GM19467 (cell line): ENCODE results near the gene CEP112.

ENCODE experiments used
- ATAC-seq: cut with Tn5 transposase; IDR thresholded peaks from one replicate; pipeline ENCODE4 v1.9.1; 2021; ENCODE audit warnings: mild to moderate bottlenecking, moderate library complexity; ENCODE audit not compliant: unreplicated experiment

The CEP112 gene

DNA sequence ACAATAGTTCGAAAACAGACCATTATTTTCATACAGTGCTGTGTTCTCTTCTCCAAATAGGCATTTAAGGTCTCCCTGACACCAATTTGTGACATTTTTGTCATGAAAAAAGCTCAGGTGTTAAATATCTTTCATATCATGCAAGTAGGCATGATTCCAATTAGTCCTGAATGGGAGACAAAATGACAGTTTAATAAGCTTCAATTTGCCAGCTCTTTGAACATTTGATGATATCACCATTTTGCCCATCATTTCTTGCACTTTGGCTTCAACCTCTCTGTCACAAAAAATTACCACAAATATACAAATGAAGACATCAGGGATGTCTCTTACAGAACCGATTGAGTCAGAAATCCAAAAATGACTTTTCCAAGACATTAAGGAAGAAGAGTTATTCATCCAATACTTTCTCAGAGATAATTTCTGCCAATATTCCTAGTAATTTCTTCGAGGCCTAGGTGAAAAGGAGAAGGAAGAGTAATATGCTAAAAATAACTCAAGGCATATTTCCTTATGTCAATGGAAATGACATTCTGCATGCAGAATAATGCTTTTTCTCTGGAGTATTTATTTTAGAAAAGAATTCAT, 298.1 kb downstream of the CEP112 start:
- no peak for ATAC-seq

DNA sequence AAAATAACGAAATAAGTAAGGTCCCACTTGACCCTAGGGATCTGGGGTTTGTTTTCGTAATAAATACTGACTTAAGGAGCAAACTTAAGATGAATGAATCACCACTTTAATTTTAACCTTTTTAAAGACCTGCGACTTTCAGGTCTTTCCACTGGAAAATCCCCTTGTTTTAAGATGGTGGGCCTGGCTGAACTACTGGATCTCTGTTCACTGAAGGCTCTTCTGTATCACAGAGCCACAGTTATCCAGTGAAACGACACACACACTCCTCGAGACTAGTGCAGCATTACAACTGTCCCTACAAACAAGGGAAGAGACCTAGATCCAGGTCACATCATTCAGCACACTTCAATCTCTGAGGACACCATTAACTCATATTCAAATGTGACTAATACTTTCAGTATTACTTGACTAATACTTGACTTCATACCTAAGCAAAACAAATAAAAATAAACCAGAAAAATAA, 299.0 kb downstream of the CEP112 start:
- ATAC-seq: no peak

DNA sequence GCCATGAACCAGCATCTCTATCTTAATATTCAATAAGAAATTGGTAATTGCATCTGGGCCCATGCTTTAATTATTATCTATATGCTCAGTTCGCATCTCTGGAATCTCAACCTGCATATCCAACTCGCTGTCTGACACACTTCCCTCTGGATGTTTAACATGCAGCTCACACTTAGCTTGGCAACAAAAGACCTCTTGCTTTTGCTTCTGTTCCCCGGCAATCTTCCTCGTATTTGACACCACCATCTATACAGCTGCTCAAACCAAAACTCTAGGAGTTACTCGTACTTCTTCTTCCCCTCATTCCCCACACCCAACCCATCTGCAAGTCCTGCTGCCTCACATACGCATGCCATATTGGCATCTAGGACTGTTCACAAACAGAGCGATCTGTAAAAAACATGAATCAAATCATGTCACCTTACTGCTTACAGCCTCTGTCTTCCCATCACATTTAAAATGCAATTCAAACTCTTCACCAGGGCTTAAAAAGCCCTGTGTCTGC, 300.6 kb downstream of the CEP112 start:
- no peak for ATAC-seq

DNA sequence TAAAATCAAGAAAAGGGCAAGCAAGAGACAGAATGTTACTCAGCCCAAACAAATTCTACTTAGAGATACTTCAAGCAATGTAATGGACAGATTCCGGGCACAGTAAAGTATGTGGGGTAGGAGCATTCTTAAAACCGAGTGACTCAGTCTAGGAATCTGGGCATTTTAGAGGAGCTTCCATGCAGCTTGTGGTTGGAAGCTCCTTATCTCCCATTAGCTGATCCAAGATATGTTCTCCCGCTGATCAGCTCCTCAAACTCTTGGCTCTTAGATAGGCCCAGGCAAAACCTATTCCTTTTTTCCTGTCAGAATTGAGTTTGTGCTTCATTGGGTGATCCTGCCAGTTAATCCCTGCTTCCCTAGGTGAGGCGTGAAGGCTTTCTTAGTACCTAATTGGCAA, 303.3 kb downstream of the CEP112 start:
- no peak for ATAC-seq

DNA sequence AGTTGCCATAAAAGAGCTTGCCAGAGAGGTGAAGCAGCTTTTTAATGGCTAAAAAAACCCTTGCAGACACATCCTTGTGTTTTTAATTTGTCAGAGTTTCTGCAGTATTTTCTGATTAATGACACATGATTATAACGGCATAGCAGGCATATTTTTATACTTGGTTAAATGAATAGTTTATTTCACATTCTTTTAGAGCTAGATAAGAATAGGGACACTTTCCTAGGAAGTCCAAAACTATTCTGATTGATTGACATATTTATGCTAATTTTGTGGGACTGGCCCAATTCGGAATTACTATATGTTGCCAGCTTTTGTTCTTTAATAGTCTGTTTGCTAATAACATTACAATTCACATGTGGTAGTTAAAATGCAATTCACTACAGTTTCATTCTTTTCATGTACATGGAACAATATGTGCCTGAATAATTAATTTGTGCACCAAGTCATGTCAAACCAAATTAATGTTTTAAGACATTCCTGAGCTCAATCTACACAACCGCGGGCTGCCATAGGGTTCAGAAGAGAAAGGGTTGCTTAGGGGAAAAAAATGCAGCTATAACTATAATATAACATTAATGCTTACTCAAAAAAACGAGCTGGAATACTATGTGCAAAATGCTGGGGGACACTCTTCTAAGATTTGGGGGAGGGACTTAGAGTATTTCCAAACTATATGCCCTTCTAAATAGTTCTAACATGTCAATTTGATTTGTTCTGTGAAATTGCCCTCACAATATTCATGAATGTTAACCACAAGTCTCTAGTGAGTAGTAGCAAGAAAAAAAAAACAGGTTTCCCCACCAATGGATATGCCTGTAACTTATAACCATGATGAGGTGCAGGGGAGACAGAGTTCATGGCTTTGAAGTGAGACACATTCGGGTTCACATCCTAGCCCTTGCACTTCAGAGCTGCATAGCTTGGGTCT, 305.4 kb downstream of the CEP112 start:
- ATAC-seq: no peak

DNA sequence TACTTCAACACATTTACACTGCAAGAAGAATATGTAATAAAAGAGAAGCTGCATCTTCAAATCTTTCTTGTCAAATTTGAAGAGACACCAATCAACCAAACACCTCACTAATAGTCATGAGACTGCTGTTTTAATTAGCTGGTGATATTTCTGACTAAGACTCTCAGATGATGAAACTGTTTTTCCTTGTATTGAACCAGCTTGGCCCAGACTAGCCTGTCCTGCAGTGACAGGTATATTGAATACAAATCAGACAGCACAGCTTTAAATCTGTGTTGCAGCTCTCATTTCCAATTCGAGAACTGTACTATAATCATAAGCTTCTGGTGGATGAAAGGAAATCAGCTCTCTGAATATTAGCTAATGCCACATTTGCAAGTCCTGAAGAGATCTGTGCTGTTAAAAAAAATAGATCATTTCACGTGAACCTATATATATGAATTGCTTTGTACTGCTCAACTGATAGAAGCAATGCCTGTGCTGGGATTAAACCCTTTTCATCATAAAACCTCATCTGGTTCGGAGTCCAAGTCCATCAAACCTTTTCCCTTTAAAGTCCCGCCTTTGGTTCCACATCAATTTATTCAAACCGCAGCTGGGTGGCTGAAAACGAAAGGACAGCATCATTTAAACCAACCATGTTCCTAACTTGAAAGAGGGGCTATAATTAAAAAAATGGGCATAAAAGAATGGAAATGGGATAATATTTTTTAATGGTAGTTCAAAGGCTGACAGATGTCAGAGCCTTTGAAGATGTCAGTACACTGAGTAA, 306.2 kb downstream of the CEP112 start:
- no peak for ATAC-seq

DNA sequence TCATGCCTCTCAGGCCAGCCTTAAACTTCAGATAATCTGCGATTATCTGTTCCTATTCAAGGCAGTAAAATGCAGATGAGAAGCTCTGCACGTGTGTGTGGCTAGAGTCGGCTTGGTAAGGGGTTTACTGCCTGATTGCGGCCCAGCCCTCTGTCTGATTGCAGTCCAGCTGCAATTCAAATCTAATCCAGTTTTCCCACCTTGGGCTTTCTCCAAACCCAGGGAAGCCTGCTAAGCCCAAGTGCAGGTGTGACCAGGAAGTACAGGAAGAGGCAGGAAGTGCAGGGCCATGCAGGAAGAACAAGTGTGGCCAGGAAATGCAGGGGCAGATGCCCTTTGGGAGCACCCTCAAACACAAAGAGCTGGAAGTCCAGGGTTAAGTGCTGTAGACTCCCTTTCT, 314.9 kb downstream of the CEP112 start:
- ATAC-seq: no peak

DNA sequence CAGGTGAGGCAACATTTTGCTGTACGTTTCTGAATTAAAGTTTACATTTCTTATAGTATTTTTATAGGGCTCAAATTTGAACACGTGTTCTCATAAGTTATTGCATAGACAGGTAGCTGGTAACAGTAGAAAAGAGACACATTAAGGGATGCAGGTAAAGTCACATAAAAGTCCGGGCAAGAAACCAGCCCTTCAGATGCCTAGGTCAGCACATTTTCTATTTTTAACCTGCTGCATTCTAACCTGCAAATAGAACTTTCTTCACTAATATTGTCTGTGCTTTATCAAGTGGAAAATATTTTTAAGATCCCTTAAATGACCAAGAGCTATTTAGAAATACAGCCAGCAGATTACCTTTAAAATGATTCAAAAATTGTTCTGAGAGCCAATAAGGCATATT, 323.1 kb downstream of the CEP112 start:
- no peak for ATAC-seq

DNA sequence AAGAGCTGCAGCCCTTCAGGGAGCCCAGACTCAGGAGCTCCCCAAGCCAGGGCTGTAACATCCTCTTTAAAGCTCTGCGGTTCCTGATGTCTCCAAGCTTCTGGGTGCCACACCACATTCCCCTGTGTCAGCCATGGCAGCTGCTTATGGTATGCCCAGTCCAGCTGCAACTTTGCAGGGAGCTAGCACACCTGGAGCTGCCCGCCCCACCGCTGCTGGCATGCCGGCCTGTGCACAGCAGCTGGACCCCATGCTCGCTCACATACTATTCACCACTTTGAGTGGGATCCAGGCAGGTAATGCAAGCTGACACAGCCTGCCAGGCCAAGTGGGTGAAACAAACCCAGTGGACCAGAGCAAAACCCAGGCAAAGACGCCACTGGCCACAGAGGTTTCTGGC, 324.9 kb downstream of the CEP112 start:
- ATAC-seq: no peak

DNA sequence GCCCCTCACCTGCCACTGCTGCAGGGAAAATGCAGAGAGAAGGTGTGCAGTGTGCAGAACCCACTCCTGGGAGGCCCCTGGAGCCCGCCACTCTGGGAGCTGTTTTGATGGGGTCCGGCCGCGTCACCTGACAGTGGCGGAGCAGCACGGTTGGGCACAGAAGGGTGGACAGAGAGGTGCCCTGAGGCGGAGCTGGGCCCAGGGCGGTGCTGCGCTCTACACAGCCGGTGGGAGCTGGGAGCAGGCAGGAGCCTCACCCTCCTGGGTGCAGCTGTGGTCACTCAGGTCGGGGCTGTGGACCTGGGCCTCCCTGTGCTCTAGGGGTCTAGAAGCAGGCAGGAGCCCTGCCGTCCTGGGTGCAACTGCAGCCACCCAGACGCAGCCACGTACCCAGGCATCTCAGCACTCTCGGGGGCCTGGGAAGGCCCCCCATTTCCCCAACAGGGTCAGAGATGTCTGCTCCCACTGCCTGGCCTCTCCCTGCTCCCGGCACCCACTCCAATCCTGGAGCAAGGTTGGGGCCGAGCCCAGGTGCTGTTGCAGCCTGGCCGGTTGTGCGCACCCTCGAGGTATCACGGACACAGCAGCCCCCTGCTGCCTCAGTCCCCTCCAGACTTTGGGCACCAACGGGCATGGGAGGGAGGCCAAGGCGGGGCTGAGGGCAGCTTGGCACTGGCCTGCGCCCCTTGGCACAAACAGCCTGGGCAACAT, 326.1 kb downstream of the CEP112 start:
- no peak for ATAC-seq

DNA sequence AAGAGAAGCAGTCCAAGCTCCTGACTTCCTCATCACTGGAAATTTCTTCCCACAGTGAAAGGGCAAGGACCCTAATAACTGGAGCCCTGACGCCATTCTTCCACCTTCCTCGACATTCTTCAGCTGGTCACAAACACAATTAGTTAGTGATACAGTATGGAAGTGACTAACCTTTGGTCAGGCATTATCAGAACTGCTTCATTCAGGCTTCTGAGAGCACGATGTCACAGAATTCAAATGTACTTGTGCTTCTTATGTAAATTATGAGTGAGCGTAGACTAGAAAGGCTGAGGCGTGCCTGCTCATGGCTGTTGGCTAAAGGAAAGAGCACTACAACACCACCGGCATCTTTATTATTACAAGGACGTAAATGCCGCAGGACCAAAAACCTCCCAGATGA, 327.5 kb downstream of the CEP112 start:
- no peak for ATAC-seq

DNA sequence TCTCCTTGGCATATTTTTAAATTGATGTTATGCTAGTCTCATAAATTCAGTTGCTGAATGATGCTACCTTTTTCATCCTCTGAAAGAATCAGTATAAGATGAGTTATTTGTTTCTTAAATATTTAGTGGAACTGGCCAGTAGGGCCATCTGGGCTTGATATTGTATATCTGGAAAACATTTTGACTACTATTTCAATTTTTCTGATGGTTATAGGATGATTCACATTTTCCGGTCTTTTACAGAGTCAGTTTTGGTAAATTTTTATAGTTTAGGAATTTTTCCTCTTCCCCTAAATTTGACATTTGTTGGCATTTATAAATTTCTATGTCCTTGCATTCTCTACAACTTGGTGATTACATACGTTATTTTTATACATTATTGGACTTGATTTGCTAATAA, 334.2 kb downstream of the CEP112 start:
- ATAC-seq: no peak

DNA sequence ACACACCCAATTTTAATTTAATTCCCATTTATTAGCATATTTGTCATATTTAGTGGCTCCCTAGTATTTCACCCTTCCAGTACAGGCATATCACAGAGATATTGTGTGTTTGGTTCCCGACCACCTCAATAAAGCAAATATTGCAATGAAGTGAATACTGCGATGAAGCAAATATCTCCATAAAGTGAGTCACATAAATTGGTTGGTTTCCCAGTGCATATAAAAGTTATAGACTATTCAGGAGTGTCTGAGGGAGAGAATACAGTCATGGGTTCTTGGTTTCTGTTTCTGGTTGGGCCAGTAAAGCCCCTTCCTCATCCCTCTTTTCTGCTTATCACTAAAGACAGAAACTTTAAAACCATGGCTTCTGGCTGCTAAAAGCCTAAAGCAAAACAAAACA, 335.1 kb downstream of the CEP112 start:
- no peak for ATAC-seq

DNA sequence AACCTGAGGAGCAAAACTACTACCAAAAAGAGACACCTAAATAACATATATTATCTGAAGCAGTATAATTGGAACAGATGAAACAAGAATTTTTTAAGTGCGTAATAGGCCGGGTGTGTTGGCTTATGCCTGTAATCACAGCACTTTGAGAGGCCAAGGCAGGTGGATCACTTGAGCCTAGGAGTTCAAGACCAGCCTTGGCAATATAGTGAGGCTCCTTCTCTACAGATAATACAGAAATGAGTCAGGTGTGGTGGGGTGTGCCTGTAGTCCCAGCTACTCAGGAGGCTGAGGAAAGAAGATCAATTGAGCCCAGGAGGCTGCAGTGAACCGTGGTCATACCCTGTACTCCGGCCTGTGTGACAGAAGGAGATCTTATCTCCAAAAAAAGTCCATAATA, 336.3 kb downstream of the CEP112 start:
- no peak for ATAC-seq

DNA sequence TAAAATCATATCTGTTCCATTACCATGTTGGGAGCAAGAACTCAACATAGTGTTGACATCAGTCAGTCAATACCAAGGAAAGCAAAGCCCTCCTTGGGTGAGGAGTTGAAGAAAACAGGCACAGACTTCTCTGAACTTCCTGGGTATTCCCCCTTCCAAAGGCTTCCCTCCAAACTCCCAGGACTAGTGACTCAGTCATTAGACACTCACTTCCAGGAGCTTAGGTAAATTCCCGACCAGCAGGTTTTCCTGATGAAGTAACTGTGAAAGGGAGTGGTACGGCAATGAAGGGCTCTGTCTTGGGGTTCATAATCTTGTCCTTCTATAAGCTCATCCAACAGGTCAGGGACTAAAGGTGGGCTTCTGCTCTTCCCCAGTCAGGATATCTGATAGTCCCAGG, 336.7 kb downstream of the CEP112 start:
- ATAC-seq: no peak

DNA sequence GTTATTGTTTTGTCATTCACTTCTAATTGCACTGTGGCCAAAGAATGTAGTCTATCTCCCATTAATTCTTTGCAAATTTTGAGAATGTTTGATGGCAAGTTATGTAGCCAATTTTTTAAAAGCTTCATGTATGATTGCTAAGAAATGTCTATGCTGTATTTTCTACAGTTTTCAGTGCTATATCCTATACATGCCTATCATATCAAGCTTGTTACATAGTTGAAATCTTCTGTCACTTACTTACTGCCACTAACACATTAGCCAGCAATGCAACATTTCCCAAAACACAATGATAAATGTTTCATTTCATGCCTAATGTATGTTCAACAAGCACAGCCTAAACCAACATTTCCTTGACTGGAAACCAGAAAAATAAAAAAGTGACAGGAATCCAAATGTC, 338.1 kb downstream of the CEP112 start:
- ATAC-seq: no peak

DNA sequence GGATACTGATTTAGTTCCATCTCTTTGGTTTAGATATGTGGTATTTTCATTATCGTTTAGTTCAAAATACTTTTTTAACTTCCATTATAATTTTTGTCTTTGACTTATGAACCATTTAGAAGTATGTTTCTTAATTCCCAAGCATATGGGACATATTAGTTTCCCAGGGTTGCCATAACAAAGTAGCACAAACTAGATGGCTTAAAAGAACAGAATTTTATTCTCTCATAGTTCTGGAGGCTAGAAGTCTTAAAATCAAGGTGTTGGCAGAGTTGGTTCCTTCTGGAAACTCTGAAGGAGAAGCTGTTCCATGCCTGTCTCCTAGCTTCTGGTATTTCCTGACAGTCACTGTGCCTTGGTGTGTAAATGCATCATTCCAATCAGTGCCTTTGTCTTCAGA, 339.0 kb downstream of the CEP112 start:
- ATAC-seq: no peak

DNA sequence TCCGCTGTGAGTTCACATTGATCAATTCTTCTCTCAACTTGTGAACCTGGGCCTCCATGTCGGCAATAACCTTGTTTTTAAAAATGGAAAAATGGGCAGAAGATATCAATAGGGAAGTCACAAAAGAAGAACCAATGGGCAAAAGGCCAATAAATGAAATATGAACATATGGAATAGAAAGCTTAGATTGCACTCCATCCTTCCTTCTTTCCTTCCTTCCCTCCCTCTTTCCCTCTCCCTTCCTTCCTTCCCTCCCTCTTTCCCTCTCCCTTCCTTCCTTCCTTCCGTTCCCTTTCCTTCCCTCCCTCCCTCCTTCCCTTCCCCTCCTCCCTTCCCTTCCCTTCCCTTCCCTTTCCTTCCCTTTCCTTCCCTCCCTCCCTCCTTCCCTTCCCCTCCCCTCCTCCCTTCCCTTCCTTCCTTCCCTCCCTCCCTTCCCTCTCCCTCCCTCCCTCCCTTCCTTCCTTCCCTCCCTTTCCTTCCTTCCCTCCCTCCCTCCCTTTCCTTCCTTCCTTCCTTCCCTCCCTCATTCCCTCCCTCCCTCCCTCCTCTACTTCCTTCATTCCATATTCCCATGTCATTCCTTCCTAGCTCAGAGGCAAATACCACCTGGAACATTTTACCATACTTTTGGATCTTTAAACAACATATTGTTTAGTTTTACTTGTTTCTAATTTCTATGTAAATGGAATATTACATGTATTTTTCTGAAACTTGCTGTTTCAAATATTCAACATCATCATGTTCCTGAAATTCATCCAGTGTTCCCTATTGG, 339.8 kb downstream of the CEP112 start:
- ATAC-seq: no peak

DNA sequence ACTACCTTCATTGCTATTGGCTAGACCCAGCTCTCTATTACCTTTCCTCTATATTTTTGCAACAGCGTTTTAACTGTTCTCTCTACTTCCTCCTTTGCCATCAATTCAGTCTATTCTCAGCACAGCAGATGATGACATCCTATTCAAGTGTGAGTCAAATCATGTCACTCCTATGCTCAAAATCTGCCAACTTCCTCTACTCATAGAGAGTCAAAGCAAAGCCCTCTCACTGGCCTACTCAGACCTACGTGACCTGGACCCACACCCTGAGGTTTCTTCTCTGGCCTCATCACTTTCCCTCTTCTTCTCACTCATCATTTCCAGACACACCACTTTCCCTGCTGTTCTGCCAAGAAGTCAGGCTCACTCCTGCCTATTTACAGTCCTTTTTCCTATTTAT, 341.4 kb downstream of the CEP112 start:
- no peak for ATAC-seq

DNA sequence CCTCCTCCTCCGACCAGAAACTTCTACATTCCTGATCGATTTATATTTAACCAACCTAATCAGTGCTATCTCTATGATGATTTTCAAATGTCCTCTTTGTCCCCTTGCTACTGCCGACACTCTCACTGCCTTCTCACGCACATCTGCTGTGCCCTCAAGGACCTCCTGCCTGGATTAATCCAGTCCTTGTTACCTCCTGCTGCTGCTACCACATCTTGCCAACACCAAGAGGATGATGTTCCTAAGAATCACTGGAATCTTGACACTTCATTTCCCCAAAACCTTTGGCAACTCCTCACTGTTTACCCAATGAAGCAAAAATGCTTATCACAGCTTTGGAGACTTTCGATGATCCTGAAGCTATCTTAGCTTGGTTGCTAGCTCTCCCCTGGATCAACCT, 343.2 kb downstream of the CEP112 start:
- no peak for ATAC-seq
